ENCODE data around the gene CSNK2A3. TPM values are rescaled to one million over a fixed set of nuclear protein-coding genes. Genes with fewer than 3 reads are reported as not detected.

The CSNK2A3 gene
- polyA plus RNA-seq, 3 donors: 2.3 to 4.8 (median 2.6) TPM

- peak in 10 of 11 donors; percentile 39 to 83 (median 61) for DNase-seq (ENCODE audit: extremely low read depth in 1 of 11, low read depth in 9 of 11, low spot score in 4 of 11)
Measured at GRCh38 chr11:11349870-11350337, 3.1 kb downstream of the CSNK2A3 start.

- peak in 1 of 11 donors; percentile 9 for DNase-seq (ENCODE audit: extremely low read depth in 1 of 11, low read depth in 9 of 11, low spot score in 4 of 11)
Measured at GRCh38 chr11:11349106-11349825, 3.8 kb downstream of the CSNK2A3 start.

DNA sequence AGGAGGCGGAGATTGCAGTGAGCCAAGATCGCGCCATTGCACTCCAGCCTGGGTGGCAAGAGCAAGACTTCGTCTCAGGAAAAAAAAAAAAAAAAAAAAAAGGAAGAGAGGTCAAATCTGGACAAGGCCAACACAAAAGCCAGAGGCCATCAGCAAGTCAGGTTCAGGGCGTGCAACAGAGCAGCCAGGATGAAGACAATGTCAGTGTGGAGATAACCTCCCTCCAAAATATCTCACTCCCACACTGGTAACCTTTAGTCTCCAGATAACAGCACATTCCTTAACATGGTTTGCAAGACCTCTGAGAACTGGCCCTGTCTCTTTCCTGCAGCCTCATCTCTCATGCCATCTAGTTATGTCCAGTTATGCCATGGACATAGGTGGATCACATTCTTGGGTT lies 4.7 kb downstream of the CSNK2A3 start:
- DNase-seq (ENCODE audit: extremely low read depth in 1 of 11, low read depth in 9 of 11, low spot score in 4 of 11): no peak

- no peak for DNase-seq (ENCODE audit: extremely low read depth in 1 of 11, low read depth in 9 of 11, low spot score in 4 of 11)
Measured at GRCh38 chr11:11347592-11347991, 5.5 kb downstream of the CSNK2A3 start.

DNA sequence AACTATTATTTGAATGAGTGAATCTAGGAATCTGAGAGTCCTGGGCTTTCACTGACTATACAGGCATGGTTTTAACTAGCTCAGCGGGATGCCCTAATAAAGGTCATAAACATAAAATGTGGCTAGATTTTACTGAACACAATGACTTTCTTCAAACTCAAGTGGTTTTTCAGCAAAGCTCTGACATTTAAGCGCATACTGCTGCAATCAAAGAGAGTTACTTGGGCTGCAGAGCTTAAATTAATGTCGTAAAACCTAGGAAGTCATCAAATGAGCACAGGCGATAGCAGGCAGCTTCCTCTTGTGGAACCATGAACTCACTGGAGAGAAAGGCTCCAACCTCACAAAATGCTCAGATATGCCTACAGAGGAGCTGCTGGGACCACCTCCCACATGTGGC lies 6.7 kb downstream of the CSNK2A3 start:
- peak in 2 of 11 donors; percentile 18 to 21 for DNase-seq (ENCODE audit: extremely low read depth in 1 of 11, low read depth in 9 of 11, low spot score in 4 of 11)

- no peak for DNase-seq (ENCODE audit: extremely low read depth in 1 of 11, low read depth in 9 of 11, low spot score in 4 of 11)
Measured at GRCh38 chr11:11345099-11345498, 8.0 kb downstream of the CSNK2A3 start.

DNA sequence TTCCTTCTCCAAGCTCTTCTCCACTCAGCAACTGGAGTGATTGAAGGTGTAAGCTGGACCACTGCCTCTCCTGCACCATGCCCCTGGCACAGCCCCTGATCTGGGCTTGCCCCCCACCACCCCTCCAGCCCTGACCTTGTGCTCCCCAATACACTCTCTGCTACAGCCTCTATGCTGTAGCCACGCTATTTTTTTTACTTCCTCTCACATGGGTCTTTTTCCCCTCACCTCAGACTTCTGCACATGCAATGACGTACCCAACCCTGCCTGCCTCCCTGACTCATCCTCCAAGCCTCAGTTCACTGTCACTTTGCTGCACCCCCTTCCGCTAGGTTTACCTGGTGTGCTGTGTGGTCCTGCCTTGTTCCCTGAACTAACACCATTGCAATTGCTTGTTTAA lies 9.0 kb downstream of the CSNK2A3 start:
- DNase-seq (ENCODE audit: extremely low read depth in 1 of 11, low read depth in 9 of 11, low spot score in 4 of 11): no peak

DNA sequence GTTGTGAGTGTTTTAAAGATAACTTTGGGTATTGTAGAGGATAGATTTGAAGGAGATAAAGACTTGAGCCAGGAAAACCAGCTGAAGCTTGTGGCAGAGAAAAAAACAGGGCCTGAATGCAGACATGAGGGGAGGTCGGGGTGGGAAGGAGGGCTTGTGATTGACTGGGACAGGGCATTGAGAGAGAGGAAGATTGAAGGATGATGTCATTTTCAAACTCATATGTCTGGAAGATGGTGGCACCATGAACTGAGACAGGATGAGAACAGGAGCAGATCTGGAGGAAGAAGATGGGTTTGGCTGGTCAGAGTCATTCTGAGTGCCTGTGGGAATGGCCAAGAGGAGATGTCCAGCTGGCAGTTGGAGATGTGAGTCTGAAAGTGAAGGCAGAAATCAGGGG lies 14.7 kb downstream of the CSNK2A3 start:
- no peak for DNase-seq (ENCODE audit: extremely low read depth in 1 of 11, low read depth in 9 of 11, low spot score in 4 of 11)

- no peak for DNase-seq (ENCODE audit: extremely low read depth in 1 of 11, low read depth in 9 of 11, low spot score in 4 of 11)
Measured at GRCh38 chr11:11336664-11337063, 16.4 kb downstream of the CSNK2A3 start.

DNA sequence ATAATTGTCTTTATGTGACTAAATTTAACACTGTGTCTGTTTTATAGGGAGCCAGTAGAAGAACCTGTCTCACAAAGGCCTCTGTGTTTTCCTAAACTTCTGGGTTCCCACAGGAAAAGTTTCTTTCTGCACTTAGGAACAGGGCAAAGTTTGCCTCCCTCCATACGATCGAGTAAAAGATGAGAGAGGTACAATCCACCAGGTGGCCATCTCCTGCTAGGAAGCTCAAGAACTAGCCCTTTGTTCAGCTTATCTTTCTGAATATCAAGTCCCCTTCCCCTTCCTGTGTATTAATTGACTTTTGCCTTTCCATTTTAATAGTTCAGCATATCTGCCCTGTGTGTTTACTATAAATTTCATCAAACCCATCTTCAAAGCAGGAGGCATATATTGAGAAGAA lies 18.0 kb downstream of the CSNK2A3 start:
- DNase-seq (ENCODE audit: extremely low read depth in 1 of 11, low read depth in 9 of 11, low spot score in 4 of 11): no peak

GRCh38 chr11:11334607-11335006 lies 18.4 kb downstream of the CSNK2A3 start:
- DNase-seq (ENCODE audit: extremely low read depth in 1 of 11, low read depth in 9 of 11, low spot score in 4 of 11): no peak

GRCh38 chr11:11332141-11332710 lies 20.8 kb downstream of the CSNK2A3 start:
- DNase-seq (ENCODE audit: extremely low read depth in 1 of 11, low read depth in 9 of 11, low spot score in 4 of 11): no peak

DNA sequence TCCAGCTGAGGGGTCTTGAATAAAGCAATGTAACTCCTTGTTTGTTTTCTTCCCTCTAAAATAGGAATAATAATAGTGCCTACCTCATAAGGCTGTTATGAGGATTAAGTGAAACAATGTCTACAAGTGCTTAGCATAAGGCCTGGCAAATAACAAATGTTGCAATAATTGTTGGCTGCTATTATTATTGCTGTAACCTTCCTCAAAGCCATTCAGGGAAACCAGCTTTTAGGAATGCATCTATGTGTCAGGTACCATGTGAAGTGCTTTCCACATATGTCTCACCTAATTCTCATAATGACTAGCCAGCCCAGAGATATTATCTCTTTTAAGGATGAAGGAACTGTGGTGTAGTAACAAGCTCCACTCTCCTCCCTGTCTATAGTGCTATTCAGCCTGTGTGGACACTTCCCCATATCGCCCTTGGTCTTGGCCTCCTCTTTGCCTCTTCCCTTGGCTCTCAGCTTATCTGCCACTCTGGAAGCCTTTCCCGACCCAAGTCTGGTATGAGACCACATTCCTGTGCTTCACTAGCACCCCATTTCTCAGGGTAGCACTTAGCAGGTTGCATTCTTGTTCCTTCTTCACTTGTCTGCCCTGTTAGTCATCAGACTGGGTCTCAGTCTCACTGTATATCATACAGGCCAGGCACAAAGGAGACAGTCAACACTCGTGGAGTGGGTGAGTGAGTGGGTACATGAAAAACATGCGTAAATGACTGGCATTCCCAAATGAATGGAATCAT lies 23.8 kb downstream of the CSNK2A3 start:
- no peak for DNase-seq (ENCODE audit: extremely low read depth in 1 of 11, low read depth in 9 of 11, low spot score in 4 of 11)

DNA sequence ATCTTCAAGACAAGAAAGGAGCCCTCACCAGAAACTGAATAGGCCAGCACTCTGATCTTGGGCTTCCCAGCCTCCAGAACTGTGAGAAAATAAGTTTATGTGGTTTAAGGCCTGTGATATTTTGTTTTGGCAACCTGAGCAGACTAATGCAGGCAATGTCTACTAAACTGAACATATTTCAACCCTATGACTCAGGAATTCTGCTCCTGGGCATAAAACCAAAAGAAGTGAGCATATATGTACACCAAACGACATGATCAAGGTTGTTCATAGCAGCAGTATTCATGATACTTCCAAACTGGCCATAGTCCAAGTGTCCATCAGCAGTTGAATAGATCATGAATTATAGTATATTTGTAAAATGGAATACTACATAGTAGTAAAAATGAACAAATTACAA lies 29.0 kb downstream of the CSNK2A3 start:
- no peak for DNase-seq (ENCODE audit: extremely low read depth in 1 of 11, low read depth in 9 of 11, low spot score in 4 of 11)

- no peak for DNase-seq (ENCODE audit: extremely low read depth in 1 of 11, low read depth in 9 of 11, low spot score in 4 of 11)
Measured at GRCh38 chr11:11322101-11322500, 30.9 kb downstream of the CSNK2A3 start.

GRCh38 chr11:11320825-11321224 lies 32.2 kb downstream of the CSNK2A3 start:
- DNase-seq (ENCODE audit: extremely low read depth in 1 of 11, low read depth in 9 of 11, low spot score in 4 of 11): peak in 1 of 11 donors; percentile 12

DNA sequence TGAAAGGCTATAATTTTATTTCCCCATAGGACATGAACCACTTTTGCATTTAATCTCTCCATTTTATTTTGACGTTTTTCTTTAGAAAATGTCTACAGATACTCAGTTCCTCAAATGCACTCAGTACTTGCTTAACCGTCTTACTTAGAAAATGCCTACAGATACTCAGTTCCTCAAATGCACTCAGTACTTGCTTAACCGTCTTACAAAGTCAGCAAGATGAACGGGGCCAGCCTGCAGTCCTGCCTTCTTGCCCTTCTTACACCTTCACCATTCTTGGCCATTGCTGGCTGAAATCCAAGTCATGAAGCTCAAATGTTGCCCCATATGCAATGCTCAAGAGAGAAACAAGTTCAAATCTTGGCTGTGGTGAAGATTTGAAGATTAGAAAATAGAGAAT lies 34.1 kb downstream of the CSNK2A3 start:
- DNase-seq (ENCODE audit: extremely low read depth in 1 of 11, low read depth in 9 of 11, low spot score in 4 of 11): no peak

- DNase-seq (ENCODE audit: extremely low read depth in 1 of 11, low read depth in 9 of 11, low spot score in 4 of 11): no peak
Measured at GRCh38 chr11:11318461-11318860, 34.6 kb downstream of the CSNK2A3 start.

DNA sequence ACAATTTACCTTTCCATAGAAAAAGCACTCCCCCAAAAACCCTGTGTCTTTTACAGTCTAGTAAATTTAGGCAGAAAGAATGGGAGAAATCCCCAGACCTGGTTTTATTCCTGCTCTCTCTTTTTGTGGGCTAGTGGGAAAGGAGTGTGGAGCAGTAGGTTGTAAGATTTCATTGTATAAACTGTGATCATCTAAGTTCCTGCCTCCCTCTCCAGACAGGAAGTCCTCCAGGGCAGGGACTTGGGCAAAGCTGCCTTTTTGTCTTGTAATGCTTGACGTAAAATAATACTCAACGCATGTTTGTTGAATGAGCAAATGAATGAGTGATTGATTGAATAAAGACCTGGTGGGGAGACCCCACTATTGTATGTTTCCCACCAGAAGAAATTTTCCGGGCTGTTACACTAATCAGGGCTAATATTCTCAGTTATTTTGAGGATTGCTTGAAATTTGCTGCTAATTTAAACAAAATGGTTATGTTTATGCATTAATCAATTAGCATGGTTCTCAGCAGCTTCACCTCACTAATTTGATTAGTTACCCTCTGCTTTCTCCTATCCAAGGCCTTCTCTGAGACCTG lies 36.3 kb downstream of the CSNK2A3 start:
- no peak for DNase-seq (ENCODE audit: extremely low read depth in 1 of 11, low read depth in 9 of 11, low spot score in 4 of 11)

All from renal cortex interstitium (tissue), 11 donors.